BE2C (cell line): ENCODE measurements around the gene ITGB3.
"Not testable (repeated sequence)": the region's sequence is repeated elsewhere in the genome, so short reads cannot be mapped to it uniquely, and the experiment has no call there.

Experiments used
- DNase-seq: peaks from one replicate; pipeline ENCODE4 v3.0.0-alpha.2; 2020
- H3K27me3 ChIP-seq: fragments of 250-450 bp; sonication (Bioruptor Pico); 2 replicates; pipeline ENCODE4 v1.5.1; 2020; ENCODE audit warnings: mild to moderate bottlenecking
- H3K36me3 ChIP-seq: fragments of 250-450 bp; sonication (Bioruptor Pico); 2 replicates; pipeline ENCODE4 v1.5.1; 2020; ENCODE audit warnings: mild to moderate bottlenecking
- H3K4me1 ChIP-seq: fragments of 250-450 bp; sonication (Bioruptor Pico); 2 replicates; pipeline ENCODE4 v1.5.1; 2020
- H3K4me3 ChIP-seq: 2 replicates; pipeline ENCODE4 v1.5.1; 2011; ENCODE audit warnings: low read depth, low read length
- H3K9me3 ChIP-seq: fragments of 250-450 bp; sonication (Bioruptor Pico); 2 replicates; pipeline ENCODE4 v1.5.1; 2020
- CTCF ChIP-seq: IDR thresholded peaks from 2 replicates; pipeline ENCODE4 v1.5.1; 2012; ENCODE audit warnings: mild to moderate bottlenecking, low read depth, low read length

ITGB3 gene

GRCh38 chr17:47212458-47212857, 41.2 kb upstream of the ITGB3 start:
- no peaks in the 10 kb centered on the region for H3K9me3 ChIP-seq
- H3K36me3 ChIP-seq, result no peaks in the 10 kb centered on the region
- no peaks in the 10 kb centered on the region for H3K27me3 ChIP-seq
- peaks cover 6% of the 10 kb centered on the region; the same call in 1 of the 2 replicates for H3K4me1 ChIP-seq
- no peak for DNase-seq
- TF ChIP-seq CTCF, result no peak
- no peak overlapping the region for H3K4me3 ChIP-seq

GRCh38 chr17:47213540-47213939, 40.1 kb upstream of the ITGB3 start:
- peaks cover 6% of the 10 kb centered on the region; the same call in 1 of the 2 replicates for H3K4me1 ChIP-seq
- H3K27me3 ChIP-seq, result no peaks in the 10 kb centered on the region
- H3K36me3 ChIP-seq, result no peaks in the 10 kb centered on the region
- DNase-seq, result no peak
- TF ChIP-seq CTCF, result no peak
- no peaks in the 10 kb centered on the region for H3K9me3 ChIP-seq
- no peak overlapping the region for H3K4me3 ChIP-seq

- no peak for DNase-seq
- Histone ChIP-seq H3K4me1 (peaks cover 12% of the 10 kb centered on the region), H3K27me3 (no peaks in the 10 kb centered on the region), H3K9me3 (no peaks in the 10 kb centered on the region), H3K4me3 (no peak overlapping the region), H3K36me3 (no peaks in the 10 kb centered on the region)
- no peak for TF ChIP-seq CTCF
These were observed 38.7 kb upstream of the ITGB3 start for GRCh38 chr17:47214931-47215330.

- not testable (repeated sequence) for H3K4me3 ChIP-seq, H3K9me3 ChIP-seq, H3K36me3 ChIP-seq, DNase-seq, H3K27me3 ChIP-seq
- H3K4me1 ChIP-seq, result peaks cover 12% of the 10 kb centered on the region
These were observed 36.8 kb upstream of the ITGB3 start for GRCh38 chr17:47216821-47217220.

GRCh38 chr17:47217279-47217678, 36.3 kb upstream of the ITGB3 start:
- H3K27me3 ChIP-seq, H3K9me3 ChIP-seq, H3K4me3 ChIP-seq, H3K36me3 ChIP-seq, DNase-seq: not testable (repeated sequence)
- H3K4me1 ChIP-seq, result peaks cover 12% of the 10 kb centered on the region

- Histone ChIP-seq H3K4me1 (peaks cover 12% of the 10 kb centered on the region), H3K4me3 (no peak overlapping the region), H3K36me3 (no peaks in the 10 kb centered on the region), H3K27me3 (no peaks in the 10 kb centered on the region), H3K9me3 (no peaks in the 10 kb centered on the region)
- no peak for TF ChIP-seq CTCF
- peak; percentile 49 for DNase-seq
These were observed 34.7 kb upstream of the ITGB3 start for GRCh38 chr17:47218896-47219430.

- Histone ChIP-seq H3K9me3 (no peaks in the 10 kb centered on the region), H3K27me3 (no peaks in the 10 kb centered on the region), H3K4me3 (no peak overlapping the region), H3K4me1 (peaks cover 12% of the 10 kb centered on the region), H3K36me3 (no peaks in the 10 kb centered on the region)
- DNase-seq, result no peak
- no peak for TF ChIP-seq CTCF
These were observed 33.8 kb upstream of the ITGB3 start for GRCh38 chr17:47219621-47220475.
